Endodermal cell (in vitro differentiated cells): Measurements from ENCODE around the gene ZBTB25. TPM values are rescaled to one million over a fixed set of nuclear protein-coding genes. Genes with fewer than 3 reads are reported as not detected.

Source experiments
- DNase-seq: peaks from one replicate; pipeline ENCODE4 v3.0.0-alpha.2; 2017
- H3K27ac ChIP-seq: 2 replicates; pipeline ENCODE4 v1.5.1; 2013; ENCODE audit warnings: mild to moderate bottlenecking, low read depth, low read length, moderate library complexity
- H3K27me3 ChIP-seq: 2 replicates; pipeline ENCODE4 v1.6.1; 2013; ENCODE audit warnings: mild to moderate bottlenecking, low read length, moderate library complexity; ENCODE audit not compliant: insufficient read depth, control insufficient read depth, poor library complexity, severe bottlenecking
- H3K36me3 ChIP-seq: 2 replicates; pipeline ENCODE4 v1.7.0; 2013; ENCODE audit warnings: mild to moderate bottlenecking, low read length, moderate library complexity; ENCODE audit not compliant: control insufficient read depth, insufficient read depth
- H3K4me1 ChIP-seq: one replicate; pipeline ENCODE4 v1.7.0; 2013; ENCODE audit warnings: low read length; ENCODE audit not compliant: control insufficient read depth, insufficient read depth
- H3K4me3 ChIP-seq: 2 replicates; pipeline ENCODE4 v1.5.1; 2013; ENCODE audit warnings: mild to moderate bottlenecking, low read length, moderate library complexity
- H3K9ac ChIP-seq: 2 replicates; pipeline ENCODE4 v1.6.1; 2013; ENCODE audit warnings: mild to moderate bottlenecking, low read length, moderate library complexity; ENCODE audit not compliant: poor library complexity, severe bottlenecking; ENCODE audit errors: extremely low read depth
- H3K9me3 ChIP-seq: 2 replicates; pipeline ENCODE4 v1.6.1; 2013; ENCODE audit warnings: mild to moderate bottlenecking, low read length, moderate library complexity; ENCODE audit not compliant: control insufficient read depth
- H3K27ac Mint-ChIP-seq: 2 replicates; pipeline ENCODE4 v1.8.0; 2020; ENCODE audit warnings: mixed read lengths
- H3K27me3 Mint-ChIP-seq: 2 replicates; pipeline ENCODE4 v1.8.0; 2021; ENCODE audit warnings: mild to moderate bottlenecking, mixed read lengths; ENCODE audit not compliant: insufficient read depth
- H3K36me3 Mint-ChIP-seq: 2 replicates; pipeline ENCODE4 v1.8.0; 2020; ENCODE audit warnings: low read depth, mixed read lengths
- H3K4me1 Mint-ChIP-seq: 2 replicates; pipeline ENCODE4 v1.8.0; 2020; ENCODE audit warnings: mixed read lengths
- H3K4me3 Mint-ChIP-seq: 2 replicates; pipeline ENCODE4 v1.8.0; 2020; ENCODE audit warnings: mild to moderate bottlenecking, moderate library complexity, mixed read lengths
- H3K9me3 Mint-ChIP-seq: 2 replicates; pipeline ENCODE4 v1.8.0; 2020; ENCODE audit warnings: mild to moderate bottlenecking, mixed read lengths
- CTCF ChIP-seq: fragments of 200-600 bp; sonication (generic); conservative IDR thresholded peaks from 2 replicates; pipeline ENCODE4 v1.5.0; 2021; ENCODE audit warnings: antibody characterized with exemption, mild to moderate bottlenecking
- WGBS, 2 experiments: methylation state at CpG; one replicate each; pipeline versions ENCODE4 v1.1.5 to v1.1.7; 2013; ENCODE audit warnings: missing lambda C conversion rate in 2 of 2, mixed read lengths in 1 of 2; ENCODE audit not compliant: insufficient coverage in 1 of 2, insufficient read length in 1 of 2; 5-methylcytosine and 5-hydroxymethylcytosine counted together
- total RNA-seq, 2 donors: library from RNA; stranded (reverse); fragmentation: NEBNext Ultra II Directional in 1 of 2; extraction: Animal tissue kit (Norgen Biotek cat#: 25700) in 1 of 2; gene quantifications; 2 replicates in 1 of 2; 3 replicates in 1 of 2; pipeline ENCODE4 v1.2.1, GENCODE V29; 2021

The ZBTB25 gene
- total RNA-seq, 2 donors from 2014 or later = 14.0 to 17.0 TPM

DNA sequence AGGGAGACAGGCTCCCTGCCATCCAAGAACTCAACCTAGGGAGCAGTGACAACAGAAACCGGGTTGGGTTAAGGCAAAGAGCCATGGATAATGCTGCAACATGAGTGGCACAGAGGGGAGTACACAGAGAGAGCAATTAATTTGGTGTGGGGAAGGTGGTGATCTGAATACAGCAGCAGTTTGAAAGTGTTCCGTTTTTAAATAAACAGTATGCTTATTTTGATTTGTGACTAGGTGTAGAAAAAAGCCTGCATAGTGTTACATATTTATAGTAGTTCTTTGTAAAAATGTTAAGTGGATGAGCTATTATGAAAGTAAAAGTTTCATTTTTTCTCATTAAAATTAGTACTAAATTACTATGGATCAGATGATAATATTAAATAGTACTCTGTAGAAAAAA, 29.6 kb downstream of the ZBTB25 start:
- Mint-ChIP-seq H3K36me3 (no peaks in the 10 kb centered on the region), H3K4me1 (no peaks in the 10 kb centered on the region), H3K27me3 (no peaks in the 10 kb centered on the region), H3K4me3 (no peak overlapping the region), H3K27ac (no peak overlapping the region), H3K9me3 (no peaks in the 10 kb centered on the region)
- Histone ChIP-seq H3K27me3 (peaks cover 9% of the 10 kb centered on the region), H3K36me3 (no peaks in the 10 kb centered on the region), H3K4me3 (no peak overlapping the region), H3K27ac (no peak overlapping the region), H3K9ac (no peak overlapping the region), H3K9me3 (no peaks in the 10 kb centered on the region), H3K4me1 (no peaks in the 10 kb centered on the region)
- DNase-seq = no peak
- 74 to 83% methylated on average over 2 of the region's 2 CpGs for WGBS, 2 experiments
- no peak for TF ChIP-seq CTCF

DNA sequence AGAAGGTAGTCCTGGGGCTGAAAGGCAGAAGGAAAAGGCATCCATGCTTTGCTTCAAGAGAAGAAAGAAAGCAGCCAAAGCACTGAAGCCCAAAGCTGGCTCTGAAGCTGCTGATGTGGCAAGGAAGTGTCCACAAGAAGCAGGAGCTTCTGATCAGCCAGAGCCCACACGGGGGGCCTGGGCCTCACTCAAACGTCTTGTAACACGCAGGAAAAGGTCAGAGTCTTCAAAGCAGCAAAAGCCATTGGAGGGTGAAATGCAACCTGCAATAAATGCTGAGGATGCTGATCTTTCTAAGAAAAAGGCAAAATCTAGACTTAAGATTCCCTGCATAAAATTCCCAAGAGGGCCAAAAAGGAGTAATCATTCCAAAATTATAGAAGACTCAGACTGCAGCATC, 35.2 kb downstream of the ZBTB25 start:
- Histone ChIP-seq H3K27ac (no peak overlapping the region), H3K9ac (no peak overlapping the region), H3K4me3 (no peak overlapping the region), H3K9me3 (no peaks in the 10 kb centered on the region), H3K27me3 (peaks cover 19% of the 10 kb centered on the region), H3K36me3 (no peaks in the 10 kb centered on the region), H3K4me1 (no peaks in the 10 kb centered on the region)
- Mint-ChIP-seq H3K9me3 (no peaks in the 10 kb centered on the region), H3K27ac (no peak overlapping the region), H3K36me3 (no peaks in the 10 kb centered on the region), H3K27me3 (peaks cover 10% of the 10 kb centered on the region), H3K4me1 (peaks cover 7% of the 10 kb centered on the region), H3K4me3 (no peak overlapping the region)
- TF ChIP-seq CTCF = no peak
- no peak for DNase-seq
- 71 to 77% methylated on average over 3 of the region's 3 CpGs for WGBS, 2 experiments

DNA sequence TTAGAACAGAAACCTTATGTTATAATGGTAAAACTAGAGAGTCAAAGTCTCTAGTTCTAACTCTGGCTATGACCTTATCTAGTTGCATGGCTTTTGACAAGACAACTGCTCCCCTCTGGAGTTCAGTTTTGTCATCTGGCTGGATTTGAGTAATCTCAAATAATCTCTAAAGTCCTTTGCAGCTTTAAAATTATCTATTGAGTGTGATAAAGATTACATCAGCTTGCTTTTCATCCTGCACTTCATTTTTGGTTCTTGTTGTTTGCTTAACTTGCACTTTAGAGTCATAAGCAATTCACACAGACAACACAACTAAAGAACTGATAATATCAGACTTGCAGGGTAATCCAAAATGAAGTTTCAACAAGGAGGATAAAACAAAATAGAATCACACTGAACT, 36.1 kb downstream of the ZBTB25 start:
- Histone ChIP-seq H3K27ac (no peak overlapping the region), H3K9me3 (no peaks in the 10 kb centered on the region), H3K4me1 (no peaks in the 10 kb centered on the region), H3K4me3 (no peak overlapping the region), H3K27me3 (peaks cover 19% of the 10 kb centered on the region), H3K9ac (no peak overlapping the region), H3K36me3 (no peaks in the 10 kb centered on the region)
- Mint-ChIP-seq H3K36me3 (no peaks in the 10 kb centered on the region), H3K9me3 (no peaks in the 10 kb centered on the region), H3K4me3 (no peak overlapping the region), H3K27ac (no peak overlapping the region), H3K27me3 (peaks cover 10% of the 10 kb centered on the region), H3K4me1 (peaks cover 7% of the 10 kb centered on the region)
- TF ChIP-seq CTCF = no peak
- DNase-seq = no peak
